AG09319 (cell line): Measurements from ENCODE around the gene ZFAND5.
A peak's percentile ranks its signal among the peaks of the same experiment; 100 is the strongest.

Source experiments
- DNase-seq: peaks from one replicate; pipeline ENCODE4 v3.0.0-alpha.2; 2010; ENCODE audit warnings: low read depth; ENCODE audit errors: extremely low read depth
- CTCF ChIP-seq: IDR thresholded peaks from 2 replicates; pipeline ENCODE4 v1.5.1; 2011; ENCODE audit warnings: low read depth, mild to moderate bottlenecking, inconsistent platforms, low read length, moderate library complexity

ZFAND5 gene

GRCh38 chr9:72399391-72399790 is 34.4 kb upstream of the ZFAND5 start:
- no peak for DNase-seq
- no peak for TF ChIP-seq CTCF

- peak; percentile 30 for DNase-seq
- TF ChIP-seq CTCF = no peak
Observed at GRCh38 chr9:72396247-72397091, 31.5 kb upstream of the ZFAND5 start.

GRCh38 chr9:72394066-72394465 is 29.1 kb upstream of the ZFAND5 start:
- TF ChIP-seq CTCF = no peak
- no peak for DNase-seq

- no peak for TF ChIP-seq CTCF
- DNase-seq = no peak
Observed at GRCh38 chr9:72390907-72391306, 25.9 kb upstream of the ZFAND5 start.

- no peak for DNase-seq
- TF ChIP-seq CTCF = no peak
Observed at GRCh38 chr9:72386186-72386585, 21.2 kb upstream of the ZFAND5 start.

- DNase-seq = no peak
- TF ChIP-seq CTCF = no peak
Observed at GRCh38 chr9:72384710-72385485, 19.9 kb upstream of the ZFAND5 start.
